OCI-LY1 (cell line): ENCODE data around the gene RPS6KA2.

ENCODE experiments used
- CTCF ChIP-seq: fragments of 200-600 bp; sonication (generic), shearing (Covaris generic); IDR thresholded peaks from 2 replicates; pipeline ENCODE4 v1.5.1; 2017; ENCODE audit warnings: mild to moderate bottlenecking, antibody characterized with exemption, low read length, moderate library complexity, mixed read lengths
- EZH2 ChIP-seq: fragments of 200-600 bp; sonication (generic), shearing (Covaris generic); IDR thresholded peaks from 2 replicates; pipeline ENCODE4 v1.8.0; 2017; ENCODE audit warnings: borderline replicate concordance, mixed run types, mild to moderate bottlenecking, antibody characterized with exemption, low read length, moderate library complexity, mixed read lengths

GRCh38 chr6:166604328-166604727 is 22.7 kb downstream of the RPS6KA2 start:
- TF ChIP-seq EZH2 (no peak), CTCF (no peak)
